UCSD-AML1 (cell line): ENCODE results near the gene MYLIP.
"Not testable (repeated sequence)": the region's sequence is repeated elsewhere in the genome, so short reads cannot be mapped to it uniquely, and the experiment has no call there.

Experiments
- DNase-seq: peaks from one replicate; lab custom pipeline; 2025; ENCODE audit not compliant: unreplicated experiment; lab: John Stamatoyannopoulos, UW

The MYLIP gene

DNA sequence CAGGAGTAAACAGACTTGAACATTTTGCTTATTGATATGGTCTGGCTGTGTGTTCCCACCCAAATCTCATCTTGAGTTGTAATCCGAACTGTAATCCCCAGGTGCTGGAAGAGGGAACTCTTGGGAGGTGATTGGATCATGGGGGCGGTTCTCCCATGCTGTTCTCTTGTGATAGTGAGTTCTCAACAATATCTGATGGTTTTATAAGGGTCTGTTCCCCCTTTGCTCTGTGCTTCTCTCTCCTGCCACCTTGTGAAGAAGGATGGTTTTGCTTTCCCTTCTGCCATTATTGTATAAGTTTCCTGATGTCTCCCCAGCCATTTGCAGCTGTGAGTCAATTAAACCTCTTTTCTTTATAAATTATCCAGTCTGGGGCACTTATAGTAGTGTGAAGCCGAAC lies 40.0 kb downstream of the MYLIP start:
- no peak for DNase-seq

DNA sequence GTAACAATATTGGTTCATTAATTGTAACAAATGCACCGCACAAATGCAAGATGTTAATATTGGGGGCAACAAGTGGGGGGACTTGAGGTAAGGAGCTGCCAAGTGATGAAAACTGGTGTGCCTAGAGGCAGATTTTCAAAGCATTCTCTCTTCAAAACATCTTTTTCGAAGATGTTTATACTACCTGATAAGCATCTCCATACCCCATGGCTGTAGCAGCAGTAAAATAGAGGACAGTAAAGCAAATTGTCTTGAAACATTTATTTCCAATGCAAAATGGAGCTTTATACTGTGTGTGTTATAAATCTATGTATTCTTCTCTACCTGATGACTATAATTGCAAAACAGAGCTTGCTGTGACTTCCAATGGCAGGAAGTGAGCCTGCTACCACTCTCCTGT lies 42.5 kb downstream of the MYLIP start:
- no peak for DNase-seq

DNA sequence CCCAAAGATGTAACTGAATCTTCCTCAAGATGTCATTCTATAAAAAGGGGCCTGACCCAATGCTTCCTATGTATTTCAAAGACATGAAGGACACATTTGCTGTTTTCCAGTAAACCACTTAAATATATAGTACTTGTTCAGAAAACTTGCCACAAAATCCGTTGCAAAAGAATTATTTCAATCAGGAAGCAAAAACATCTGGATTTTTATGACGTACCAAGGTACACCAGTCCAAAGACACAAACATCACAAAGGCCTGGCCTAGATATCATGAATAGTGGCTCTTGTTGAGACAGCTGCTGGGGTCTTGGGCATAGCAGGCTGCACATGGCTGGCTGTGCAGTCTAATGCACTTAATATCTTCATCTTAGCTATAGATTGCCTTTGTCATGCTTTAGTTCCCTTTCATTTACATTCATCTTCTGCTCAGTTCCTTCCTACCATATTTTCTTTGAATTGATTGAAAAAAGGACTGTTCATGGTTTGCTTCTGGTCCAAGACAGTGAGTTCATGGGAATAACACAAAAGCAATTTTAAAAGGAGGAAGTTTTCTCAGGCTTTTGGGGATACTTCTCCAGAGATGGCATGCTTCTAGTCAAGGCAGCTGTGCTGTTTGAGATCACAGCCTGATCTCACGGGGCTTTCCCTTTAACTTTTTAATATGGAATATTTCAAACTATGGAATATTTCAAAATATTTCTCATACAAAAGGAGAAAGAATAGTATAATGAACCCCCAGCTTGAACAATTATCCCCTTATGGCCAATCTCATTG lies 44.5 kb downstream of the MYLIP start:
- DNase-seq, result no peak

GRCh38 chr6:16174416-16175078 lies 45.7 kb downstream of the MYLIP start:
- DNase-seq, result no peak

GRCh38 chr6:16176600-16176999 lies 47.7 kb downstream of the MYLIP start:
- not testable (repeated sequence) for DNase-seq

DNA sequence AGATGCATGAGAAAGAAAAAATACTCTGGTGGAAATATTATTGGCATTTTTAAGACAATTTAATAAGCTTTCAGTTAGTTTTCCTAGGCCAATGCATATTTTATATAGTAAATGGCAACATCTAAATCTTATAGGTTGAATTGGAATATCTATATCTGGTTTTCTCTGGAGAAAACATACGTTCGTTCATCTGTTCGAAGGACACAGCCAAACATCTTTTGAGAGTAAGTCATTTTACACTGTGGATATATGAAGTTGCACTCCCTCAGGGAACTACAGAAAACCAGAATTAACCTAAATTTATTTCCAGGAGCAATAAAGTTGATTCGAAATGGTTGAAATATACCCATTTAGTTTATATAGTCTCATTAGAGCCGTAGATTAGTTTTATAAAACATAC lies 49.0 kb downstream of the MYLIP start:
- DNase-seq, result no peak

GRCh38 chr6:16178351-16178750 lies 49.5 kb downstream of the MYLIP start:
- no peak for DNase-seq

GRCh38 chr6:16179063-16179462 lies 50.2 kb downstream of the MYLIP start:
- DNase-seq, result no peak

DNA sequence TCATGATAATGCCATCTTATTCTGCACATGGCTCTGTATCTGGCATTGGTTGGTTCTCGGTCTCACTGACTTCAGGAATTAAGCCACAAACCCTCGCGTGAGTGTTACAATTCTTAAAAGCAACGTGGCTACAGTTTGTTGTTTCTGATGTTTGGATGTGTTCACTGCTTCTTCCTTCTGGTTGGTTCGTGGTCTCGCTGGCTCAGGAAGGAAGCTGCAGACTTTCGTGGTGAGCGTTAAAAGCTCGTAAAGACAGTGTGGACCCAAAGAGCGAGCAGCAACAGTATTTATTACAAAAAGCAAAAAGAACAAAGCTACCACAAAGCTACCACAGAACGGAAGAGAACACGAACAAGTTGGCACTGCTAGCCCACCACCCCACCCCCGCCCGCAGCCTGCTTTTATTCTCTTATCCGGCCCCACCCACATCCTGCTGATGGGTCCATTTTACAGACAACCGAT lies 51.1 kb downstream of the MYLIP start:
- DNase-seq, result peak; percentile 17

DNA sequence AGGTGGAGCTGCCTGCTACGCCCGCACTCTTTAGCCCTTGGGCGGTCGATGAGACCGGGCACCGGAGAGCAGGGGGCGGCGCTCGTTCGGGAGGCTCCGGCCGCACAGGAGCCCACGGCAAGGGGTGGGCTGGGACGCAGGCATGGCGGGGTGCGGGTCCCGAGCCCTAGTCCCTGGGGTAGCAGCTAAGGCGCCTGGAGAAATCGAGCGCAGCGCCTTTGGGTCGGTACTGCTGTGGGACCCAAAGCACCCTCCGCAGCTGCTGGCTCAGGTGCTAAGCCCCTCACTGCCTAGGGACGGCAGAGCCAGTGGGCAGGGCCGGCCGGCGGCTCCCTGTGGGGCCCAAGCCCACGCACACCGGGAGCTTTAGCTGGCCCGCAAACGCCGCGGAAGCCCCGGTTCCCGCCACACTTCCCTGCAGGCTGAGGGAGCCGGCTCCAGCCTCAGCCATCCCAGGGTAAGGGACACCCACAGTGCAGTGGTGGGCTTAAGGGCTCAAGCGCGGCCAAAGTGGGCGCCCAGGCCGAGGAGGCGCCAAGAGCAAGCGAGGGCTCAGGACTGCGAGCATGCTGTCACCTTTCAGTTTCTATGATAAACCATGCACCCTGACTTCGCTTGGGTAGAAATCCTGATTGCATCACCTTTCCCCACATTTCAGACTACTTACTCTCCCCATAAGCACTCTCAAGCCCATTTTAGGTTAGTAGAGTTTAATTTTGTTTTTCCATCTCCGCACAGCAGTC lies 52.0 kb downstream of the MYLIP start:
- no peak for DNase-seq

DNA sequence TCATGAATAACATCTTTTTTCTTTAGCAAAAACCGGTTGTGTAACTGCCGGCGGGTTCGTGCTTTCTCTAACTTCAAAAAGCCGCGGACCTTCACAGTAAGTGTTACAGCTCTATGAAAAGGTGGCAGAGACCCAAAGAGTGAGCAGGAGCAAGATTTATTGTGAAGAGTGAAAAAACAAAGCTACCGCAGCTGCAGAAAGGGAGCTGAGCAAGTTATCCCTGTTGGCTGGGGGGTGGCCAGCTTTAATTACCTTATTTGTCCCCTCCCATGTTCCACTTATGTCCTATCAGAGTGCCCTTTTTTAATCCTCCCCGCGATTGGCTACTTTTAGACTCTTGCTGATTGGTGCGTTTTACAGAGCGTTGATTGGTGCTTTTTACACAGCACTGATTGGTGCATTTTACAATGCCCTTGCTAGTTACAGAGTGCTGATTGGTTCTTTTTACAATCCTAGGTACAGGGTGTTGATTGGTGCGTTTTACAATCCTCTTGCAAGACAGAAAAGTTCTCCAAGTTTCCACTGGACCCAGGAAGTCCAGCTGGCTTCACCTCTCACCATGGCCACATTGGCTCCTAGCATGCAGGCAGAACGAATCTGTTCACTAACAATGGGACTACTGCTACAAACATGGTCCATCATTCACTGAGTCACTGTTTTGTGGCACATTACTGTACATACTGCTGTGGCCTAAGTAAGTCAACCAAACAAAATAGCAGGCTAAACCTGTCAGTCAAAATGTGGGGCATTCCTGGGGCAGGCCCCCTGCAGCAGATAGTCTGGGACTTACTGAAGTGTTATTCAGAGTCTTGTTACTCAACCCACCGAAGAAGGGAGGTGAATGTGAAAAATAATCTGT lies 52.8 kb downstream of the MYLIP start:
- no peak for DNase-seq

GRCh38 chr6:16183187-16183664 lies 54.3 kb downstream of the MYLIP start:
- no peak for DNase-seq

- peak; percentile 69 for DNase-seq
These were observed 55.2 kb downstream of the MYLIP start for GRCh38 chr6:16184129-16184528.

GRCh38 chr6:16184551-16184950 lies 55.7 kb downstream of the MYLIP start:
- DNase-seq, result no peak

DNA sequence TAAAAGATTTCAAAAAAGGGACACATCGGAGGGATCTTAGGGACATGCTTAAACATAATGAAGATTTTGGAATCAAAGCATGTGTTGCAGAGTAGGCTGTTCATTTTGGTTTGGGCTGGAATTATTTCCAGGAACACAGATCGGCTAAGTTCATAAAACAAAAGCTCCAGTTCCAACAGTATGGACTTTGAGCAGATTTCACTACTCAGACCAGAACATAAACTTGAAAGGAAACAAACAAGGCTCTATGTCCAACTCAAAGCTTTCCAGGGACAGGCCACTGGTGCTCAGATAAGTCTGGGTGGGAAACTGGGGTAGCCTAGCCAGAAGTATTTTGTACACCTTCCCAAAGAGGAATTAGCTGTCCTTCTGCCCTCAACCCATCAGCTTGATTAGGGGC lies 58.3 kb downstream of the MYLIP start:
- no peak for DNase-seq

DNA sequence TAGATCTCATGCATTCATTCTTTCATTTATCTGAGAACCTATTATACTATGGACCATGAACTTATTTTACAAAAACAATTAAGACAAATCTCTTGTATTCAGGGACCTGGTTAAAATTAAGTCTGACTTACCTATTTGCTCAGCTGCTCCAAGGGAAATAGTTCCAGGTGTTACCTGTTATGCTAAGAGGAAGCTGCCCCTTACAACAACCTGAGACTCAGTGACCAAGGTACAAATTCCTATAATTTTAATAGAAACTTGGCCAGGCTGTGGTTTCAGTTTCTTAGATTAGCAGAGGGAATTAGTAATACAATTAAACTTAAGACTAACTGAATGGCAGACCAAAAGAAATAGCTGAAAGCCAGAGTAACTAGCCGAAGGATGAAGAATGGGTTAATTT lies 61.3 kb downstream of the MYLIP start:
- DNase-seq, result no peak

GRCh38 chr6:16196260-16196983 lies 67.5 kb downstream of the MYLIP start:
- no peak for DNase-seq

DNA sequence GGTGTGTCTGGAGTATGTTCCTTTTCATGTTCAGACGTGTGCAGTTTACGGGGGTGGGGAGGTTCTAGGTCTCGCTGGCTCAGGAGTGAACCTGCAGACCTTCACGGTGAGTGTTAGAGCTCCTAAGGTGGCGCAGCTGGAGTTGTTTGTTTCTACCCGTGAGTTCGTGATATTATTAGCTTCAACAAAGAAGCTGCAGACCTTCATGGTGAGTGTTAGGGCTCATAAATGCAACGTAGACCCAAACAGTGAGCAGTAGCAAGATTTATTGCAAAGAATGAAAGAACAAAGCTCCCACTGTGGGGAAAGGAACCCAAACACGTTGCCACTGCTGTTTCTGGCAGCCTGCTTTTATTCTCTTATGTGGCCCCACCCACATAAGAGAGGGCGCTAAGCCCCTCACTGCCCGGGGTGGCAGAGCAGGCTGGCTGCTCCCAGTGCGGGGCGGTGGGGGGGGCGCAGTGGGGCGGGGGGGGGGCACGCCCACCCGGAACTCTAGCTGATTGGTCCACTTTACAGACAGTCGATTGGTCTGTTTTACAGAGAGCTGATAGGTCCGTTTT lies 68.2 kb downstream of the MYLIP start:
- DNase-seq, result no peak
